Islet precursor cell (in vitro differentiated cells): Measurements from ENCODE around the gene TMEM95.
"Not testable (repeated sequence)": the region's sequence is repeated elsewhere in the genome, so short reads cannot be mapped to it uniquely, and the experiment has no call there.

Experiments used
- DNase-seq: peaks from one replicate; pipeline ENCODE4 v3.0.0-alpha.2; 2018

TMEM95 gene

DNA sequence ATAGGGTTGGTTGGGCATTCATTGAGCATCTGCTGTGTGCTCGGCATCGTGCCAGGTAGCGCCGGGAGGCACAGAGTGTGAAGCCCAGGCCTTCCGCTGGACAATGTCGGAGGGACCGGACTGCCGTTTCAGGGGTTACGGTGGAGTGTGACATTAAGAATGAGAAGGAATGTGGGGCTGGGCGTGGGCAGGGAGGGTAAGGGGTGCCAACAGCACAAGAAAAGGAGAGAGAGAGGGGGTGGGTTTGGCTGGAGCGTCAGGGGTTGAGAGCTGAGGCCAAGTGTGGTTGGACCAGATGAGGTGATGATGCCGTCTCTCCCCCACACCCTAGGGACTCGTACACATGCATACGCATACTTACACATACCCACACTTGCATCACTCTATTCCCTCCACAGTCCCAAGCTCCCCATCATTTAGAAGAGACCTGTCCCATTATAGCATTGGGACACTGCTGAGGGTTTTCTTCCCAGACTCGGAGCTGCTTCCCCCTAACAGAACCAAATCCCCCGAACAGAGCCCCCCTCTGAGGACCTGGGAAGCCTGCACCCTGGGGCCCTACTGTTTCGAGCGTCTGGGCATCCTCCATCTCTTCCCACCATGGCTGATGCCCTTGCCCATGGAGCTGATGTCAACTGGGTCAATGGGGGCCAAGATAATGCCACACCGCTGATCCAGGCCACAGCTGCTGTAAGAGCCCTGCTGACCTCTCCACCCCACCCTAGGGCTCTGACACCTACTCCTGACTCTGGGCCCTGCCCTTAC is 6.3 kb upstream of the TMEM95 start:
- no peak for DNase-seq

DNA sequence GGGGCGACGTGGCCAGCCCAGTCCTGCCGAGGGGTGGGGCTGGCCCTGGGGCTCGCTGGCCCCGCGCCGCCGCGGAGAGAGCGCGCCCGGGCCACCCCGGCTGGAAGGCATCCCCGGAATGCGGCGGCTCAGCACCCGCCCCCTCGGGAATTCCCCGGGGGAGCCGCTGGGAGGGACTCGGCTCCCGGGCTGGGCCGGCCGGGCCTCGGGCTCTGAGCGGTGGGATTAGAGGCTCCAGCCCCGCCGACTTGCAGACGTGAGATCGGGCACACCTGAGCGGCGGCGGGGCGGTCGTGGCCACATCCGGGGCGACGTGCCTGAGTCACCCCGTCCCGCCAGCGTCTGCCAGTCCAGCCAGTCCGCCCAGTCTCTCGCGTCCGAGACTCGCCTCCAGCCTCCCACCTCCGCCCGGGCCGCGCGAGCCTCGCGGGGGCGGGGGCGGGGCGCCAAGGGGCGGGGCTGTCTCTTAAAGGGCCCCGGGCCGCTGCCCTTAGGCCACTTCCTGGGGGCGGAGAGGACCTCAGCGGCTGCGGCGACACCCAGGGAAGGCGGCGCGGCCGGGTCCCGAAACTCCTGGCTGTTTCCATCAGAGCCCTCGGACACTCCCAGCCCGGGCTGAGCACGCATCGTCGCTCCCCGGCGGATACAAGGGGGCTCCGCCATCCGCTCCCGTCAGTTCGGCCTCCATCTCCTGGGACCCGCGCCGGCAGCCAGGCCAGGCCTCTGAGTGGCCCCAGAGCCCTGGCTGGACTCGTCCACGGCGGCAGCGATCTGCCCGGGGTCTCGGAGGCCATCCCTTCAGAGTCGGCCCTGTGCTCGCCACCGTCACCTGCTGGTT is 3.1 kb upstream of the TMEM95 start, which contains the start of gene KCTD11:
TSS of gene KCTD11 (plus strand) at position 498 of the 838 bp plus-strand sequence.
- DNase-seq, result peak; percentile 100

DNA sequence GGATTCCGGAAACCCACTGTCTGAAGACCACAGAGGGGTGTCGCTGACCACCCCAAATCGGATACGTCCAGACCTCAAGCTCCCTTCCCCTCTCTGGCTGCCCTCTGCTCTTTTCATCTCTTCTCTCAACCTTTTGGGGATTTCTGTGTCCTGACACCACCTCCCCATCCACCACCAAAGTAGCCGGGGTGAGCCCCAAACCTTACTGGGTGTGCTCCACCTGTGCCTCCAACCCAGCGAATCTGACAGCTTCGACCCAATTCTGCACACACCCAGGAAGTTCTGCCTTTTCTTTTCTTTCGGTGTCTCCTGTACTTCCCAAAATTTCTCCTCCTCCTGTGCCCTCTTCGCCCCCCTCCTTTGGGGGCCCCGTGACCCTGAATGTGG is 2.5 kb upstream of the TMEM95 start:
- peak; percentile 48 for DNase-seq

DNA sequence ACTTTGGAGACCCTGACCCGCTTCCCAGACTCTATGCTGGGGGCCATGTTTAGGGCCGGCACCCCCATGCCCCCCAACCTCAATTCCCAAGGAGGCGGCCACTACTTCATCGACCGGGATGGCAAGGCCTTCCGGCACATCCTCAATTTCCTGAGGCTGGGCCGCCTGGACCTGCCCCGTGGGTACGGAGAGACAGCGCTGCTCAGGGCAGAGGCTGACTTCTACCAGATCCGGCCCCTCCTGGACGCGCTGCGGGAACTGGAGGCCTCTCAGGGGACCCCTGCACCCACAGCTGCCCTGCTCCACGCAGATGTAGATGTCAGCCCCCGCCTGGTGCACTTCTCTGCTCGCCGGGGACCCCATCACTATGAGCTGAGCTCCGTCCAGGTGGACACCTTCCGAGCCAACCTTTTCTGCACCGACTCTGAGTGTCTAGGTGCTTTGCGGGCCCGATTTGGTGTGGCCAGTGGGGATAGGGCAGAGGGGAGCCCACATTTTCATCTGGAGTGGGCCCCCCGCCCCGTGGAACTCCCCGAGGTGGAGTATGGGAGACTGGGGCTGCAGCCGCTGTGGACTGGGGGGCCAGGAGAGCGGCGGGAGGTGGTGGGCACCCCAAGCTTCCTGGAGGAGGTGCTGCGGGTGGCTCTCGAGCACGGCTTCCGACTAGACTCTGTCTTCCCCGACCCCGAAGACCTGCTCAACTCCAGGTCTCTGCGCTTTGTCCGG is 1.9 kb upstream of the TMEM95 start:
- peak; percentile 52 for DNase-seq

DNA sequence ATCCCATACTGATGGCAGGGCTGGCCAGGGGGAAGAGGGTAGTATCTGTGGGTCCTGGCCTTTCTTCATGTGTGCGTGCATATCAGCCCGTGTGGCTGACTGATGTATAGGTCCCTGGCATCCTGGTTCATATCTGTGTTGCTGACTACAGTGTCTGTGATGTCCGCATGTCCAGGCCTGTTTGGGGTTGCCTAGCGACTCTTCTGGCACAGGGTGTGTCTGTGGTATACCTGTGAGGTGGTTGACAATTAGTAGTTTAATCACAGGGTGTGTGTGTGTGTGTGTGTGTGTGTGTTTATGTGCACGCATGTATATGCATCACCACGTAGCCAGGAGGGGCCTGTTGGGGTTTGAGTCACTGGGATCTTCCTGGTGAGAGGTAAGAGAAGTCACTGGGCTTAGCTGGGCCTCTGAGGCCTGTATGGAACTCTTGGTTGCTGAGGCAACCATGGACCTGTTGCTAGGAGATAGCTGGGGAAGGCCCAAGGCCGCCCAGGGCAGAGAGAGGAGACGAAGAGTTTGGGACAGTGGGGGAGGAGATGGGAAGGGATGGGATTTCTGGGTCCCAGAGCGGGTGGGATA is 603 bp upstream of the TMEM95 start:
- DNase-seq, result peak; percentile 69

DNA sequence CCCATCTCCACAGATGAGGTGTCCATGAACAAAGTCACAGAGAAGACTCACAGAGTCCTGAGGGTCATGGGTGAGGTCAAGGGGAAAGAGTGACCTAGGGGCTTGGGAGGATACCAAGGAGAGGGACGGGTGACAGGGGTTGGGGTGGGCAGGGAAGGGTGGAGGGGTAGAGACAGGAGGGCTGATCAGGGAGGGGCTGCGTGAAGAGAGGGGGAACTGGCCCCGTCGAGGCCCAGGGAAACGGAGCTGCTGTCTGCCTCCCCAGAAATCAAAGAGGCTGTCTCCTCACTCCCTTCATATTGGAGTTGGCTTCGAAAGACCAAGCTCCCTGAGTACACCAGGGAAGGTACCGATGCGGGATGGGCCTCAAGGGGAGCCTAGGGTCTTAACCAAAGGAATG is 617 bp downstream of the TMEM95 start:
- no peak for DNase-seq

DNA sequence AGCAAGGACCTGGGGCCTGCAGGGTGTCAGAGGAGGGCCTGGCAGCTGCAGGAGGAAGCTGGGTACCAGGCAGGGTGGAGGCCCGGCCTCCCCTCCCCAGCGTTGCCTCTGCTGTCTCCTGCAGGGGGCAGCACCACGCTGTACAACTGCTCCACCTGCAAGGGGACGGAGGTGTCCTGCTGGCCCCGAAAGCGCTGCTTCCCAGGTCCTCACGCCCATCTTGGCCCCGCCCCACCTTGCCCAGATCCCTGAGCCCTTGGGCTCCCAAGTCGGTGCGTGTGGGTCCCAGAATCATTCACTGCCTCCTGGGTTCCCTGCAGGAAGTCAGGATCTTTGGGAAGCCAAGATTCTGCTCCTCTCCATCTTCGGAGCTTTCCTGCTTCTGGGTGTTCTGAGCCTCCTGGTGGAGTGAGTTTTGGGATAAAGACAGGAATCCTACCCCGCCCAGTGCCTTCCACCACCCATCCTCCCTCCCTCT is 1.2 kb downstream of the TMEM95 start:
- peak; percentile 96 for DNase-seq

DNA sequence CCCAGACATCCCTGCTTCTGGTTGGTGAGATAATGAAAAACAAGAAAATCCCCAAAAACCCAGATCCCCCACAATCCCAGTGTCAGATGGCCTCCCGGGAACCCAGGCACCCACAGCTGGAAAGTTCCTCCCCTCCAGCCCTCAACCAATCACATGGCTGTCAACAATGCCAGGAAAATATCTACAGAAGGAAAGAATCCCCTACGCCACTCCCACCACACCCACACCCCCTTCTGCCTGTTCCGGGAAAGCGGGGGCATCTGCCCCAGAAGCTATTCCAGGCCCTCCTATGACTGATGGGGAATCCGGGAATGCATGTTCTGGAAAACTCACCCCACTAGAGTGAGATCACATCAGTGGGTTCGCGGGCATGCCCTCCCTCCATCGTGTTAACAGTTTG is 1.8 kb downstream of the TMEM95 start:
- no peak for DNase-seq

DNA sequence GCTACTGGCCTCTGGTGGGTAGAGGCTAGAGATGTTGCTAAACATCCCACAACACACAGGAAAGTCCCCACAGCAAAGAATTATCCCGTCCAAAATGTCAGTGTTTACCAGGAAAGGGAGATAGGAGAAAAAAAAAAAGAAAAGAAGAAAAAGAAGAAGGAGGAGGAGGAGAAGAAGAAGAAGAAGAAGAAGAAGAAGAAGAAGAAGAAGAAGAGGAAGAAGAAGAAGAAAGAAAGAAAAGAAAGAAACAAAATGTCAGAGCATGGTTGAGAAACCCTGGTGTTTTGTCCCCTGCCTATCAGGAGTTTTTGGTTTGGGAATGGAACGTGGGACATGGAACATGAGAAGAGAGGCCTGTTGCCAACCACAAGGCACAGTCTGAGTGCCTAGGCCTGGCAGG is 2.4 kb downstream of the TMEM95 start:
- DNase-seq, result no peak

DNA sequence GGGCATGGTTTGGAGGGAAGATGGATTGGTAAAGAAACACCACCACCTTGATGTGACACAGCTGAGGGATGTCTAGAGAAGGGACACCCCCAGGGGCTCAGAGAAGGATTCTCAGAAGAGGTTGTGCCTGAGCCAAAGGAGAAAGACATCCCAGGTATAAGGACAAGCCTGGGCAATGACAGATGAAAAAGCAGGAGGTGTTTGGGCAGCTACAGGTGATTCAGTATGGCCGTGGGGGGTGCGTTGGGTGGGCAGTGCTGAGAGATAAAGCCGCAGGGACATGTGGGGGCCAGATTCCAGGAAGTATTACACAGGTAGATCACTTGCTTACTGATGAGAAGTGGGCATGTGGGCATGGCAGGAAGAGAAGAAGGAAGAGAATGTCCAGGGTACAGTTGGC is 7.0 kb downstream of the TMEM95 start:
- DNase-seq, result no peak

DNA sequence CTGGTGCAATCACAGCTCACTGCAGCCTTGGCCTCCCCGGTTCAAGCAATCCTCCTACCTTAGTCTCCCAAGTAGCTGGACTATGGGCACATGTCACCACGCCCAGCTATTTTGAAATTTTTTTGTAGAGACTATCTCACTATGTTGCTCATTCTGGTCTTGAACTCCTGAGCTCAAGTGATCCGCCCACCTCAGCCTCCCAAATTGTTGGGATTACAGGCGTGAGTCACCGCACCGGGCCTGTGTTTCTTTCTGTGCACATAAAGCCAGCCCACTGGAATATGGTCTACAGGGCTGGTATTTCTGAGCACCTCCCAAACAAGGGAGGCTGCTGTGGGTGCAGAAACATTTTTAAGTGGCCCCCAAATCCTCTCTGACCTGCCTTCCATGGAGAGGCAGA is 8.4 kb downstream of the TMEM95 start:
- DNase-seq, result peak; percentile 76

DNA sequence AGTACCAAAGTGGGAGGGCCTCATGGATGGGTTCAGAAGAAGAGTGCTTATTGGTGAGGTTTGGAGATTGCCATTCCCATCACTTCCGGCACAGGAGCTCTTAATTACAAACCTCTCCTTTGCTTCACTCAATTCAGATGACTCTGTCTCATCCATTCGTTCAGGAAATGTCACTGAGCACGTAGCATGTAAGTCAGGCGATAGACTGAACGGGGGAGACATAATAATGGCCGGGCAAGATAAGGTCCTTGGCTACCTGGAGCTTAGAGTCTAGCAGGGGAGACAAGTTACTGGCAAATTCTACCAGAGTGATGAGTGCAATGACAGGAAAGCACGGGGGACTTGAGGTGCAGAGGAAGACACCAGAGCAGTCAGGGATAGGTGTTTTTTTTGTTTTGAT is 11.0 kb downstream of the TMEM95 start:
- not testable (repeated sequence) for DNase-seq

DNA sequence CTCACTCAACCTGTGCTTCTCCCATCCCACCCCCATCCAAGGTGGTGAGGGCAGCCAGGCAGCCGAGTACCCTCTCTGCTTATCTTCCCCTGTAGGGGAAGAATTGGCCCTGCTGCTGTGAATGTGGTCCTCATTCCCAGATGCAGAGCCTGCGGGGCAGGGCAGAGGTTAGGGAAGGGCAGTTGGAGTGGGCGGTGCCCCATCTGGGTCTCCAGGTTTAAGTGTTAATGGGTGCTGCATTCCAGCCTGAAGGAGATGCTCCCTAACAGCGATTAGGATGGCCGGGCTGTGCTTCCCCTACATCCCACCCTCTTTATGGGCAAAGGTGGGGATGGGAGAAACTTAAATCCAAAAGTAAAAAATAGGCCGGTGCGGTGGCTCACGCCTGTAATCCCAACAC is 12.1 kb downstream of the TMEM95 start:
- DNase-seq, result peak; percentile 50

DNA sequence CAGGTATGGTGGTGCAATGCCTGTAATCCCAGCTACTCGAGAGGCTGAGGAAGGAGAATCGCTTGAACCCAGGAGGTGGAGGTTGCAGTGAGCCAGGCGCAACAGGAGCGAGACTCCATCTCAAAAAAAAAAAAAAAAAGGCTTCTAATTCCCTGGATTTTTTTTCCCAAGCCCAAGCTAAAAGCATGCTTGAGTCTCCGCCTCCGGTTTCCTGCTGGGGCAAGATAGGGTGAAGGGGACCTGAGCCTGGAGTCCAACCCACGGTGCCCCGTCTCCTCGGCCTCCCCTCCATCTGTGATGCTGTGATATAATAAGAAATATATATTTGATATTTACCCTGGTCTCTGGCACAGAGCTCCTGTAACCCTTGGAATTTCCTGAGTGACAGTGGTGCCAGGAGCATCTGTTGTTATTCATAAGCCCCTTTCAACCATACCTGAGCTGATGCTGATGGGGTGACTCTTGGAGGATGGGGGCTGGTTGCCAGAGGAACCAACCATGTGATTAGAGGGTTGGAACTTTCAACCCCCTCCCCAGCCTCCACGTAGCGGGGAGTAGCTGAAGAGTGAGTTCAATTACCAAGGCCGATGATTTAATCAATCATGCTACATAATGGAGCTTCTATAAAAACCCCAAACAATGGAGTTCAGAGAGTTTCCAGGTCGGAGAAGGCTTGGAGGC is 13.1 kb downstream of the TMEM95 start:
- DNase-seq, result no peak

DNA sequence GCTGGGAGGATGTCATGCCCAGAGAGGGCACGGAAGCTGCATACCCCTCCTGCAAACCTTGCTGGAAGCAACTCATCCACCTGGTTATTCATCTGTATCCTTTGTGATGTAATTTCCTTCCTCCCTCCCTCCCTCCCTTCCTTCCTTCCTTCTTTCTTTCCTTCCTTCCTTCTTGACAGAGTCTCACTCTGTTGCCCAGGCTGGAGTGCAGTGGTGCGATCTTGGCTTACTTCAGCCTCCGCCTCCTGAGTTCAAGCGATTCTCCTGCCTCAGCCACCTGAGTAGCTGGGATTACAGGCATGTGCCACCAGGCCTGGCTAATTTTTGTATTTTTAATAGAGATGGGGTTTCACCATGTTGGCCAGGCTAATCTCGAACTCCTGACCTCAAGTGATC is 13.6 kb downstream of the TMEM95 start:
- not testable (repeated sequence) for DNase-seq

DNA sequence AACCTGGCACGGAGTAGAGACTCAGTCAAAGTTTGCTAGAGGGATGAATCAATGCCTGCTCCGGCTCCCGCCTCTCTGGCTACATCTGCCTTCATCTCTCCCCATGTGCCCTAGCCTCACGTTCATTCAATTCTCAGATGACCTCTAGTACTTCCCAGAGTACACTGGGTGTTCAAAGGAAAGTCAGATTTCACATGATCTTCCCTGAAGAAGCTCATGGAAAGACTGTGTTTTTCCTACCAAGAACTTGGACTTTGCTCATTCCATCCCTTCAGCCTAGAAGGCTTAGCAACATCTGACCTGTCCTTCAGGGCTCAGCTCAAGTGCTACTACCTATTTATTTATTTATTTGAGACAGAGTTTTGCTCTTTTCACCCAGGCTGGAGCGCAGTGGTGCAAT is 14.9 kb downstream of the TMEM95 start:
- DNase-seq, result no peak

DNA sequence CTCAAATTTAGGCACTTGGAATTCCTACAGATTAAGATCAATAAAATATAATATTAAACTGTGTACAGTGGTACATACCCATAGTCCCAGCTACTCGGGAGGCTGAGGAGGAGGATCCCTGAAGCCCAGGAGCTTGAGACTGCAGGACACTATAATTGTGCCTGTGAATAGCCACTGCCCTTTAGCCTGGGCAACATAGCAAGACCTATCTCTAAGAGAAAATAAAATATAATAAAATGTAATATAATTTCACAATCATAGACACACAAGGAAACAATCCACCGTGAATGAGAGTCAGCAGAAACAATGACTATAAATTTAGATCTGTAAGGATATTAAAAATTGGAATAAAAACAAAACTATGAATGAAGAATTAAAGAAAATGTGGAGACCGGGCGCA is 15.9 kb downstream of the TMEM95 start:
- DNase-seq, result no peak

DNA sequence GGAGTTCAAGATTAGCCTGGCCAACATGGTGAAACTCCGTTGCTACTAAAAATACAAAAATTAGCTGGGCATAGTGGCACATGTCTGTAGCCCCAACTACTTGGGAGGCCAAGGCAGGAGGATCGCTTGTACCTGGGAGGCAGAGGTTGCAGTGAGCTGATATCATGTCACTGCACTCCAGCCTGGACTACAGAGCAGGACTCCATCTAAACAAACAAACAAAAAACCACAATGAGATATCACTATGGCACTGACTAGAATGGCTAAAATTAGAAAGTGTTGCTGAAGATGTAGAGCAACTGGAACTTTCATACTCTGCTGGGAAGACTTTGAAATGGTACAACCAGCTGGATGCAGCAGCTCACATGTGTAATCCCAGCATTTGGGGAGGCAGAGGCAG is 19.4 kb downstream of the TMEM95 start:
- no peak for DNase-seq

DNA sequence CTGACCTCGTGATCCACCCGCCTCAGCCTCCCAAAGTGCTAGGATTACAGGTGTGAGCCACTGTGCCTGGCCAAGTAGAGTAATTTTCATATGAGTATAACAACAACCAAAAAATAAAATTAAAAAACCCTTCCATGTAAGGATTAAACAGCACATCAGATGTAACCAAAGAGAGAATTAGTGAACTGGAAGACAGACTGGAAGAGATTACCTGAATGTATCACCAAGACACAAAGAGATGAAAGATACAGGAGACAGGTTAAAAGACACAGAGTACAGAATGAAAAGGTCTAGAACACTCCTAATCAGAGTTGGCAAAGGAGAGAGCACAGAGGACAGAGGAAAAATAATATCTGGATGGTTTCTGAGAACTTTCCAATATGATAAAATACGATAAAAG is 24.2 kb downstream of the TMEM95 start:
- no peak for DNase-seq

DNA sequence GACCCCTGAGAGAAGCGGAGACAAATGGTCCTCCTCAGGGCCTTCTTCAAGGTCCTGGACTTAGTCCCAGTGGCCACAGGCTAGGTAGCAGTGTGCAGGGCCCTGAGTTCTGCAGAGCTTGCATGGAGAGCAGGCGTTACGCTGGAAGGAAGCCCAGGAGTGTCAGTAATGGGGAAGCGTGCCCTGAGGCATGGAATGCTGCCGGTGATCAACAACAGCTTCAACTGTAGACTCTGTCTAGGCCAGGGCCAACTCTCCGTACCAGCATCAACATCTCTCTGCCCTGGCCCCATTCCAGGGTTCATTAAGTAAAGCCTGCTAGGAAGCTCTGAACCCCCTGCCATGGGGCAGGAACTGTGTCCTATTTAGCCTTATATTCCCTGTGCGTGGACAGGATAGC is 25.4 kb downstream of the TMEM95 start:
- peak; percentile 83 for DNase-seq

DNA sequence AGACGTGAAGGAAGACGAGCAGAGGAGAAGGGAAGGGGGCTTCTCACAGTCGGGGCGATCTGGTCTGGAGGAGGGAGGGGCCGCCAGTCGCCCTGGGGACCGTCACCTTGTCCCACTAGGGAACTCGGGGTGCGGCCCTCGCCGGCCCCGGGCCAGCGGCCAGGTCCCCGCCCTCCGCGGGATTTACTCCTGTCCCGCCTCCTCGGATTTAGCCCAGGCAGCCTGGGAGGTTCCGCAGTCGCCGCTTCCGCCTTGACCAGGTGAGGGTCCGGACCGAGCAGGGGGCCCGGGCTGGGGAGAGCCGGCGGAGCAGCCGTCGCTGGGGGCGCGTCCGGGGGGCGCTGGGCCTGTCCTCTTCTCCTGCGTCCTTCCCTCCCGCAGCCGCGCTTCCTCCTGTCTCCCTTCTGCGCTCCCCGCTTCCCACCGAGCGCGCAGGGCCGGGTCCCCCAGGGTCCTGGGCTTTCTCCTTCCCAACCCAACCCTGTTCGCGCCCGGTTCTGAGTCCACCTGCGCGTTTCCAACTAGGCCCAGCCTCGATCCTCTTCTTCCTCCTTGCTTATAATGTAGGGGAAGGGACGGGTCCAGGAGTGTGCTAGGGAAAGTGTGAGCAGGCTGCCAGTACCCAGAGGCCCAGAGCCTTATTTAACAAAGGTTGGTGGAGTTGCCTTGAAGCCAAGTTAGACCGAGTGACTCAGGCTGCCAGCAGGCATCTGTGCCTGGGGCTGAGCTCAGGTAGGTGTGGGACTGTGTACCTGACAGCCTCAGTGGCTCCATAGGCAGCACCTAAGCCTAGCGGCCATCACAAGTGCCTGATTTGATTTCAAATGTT is 26.1 kb downstream of the TMEM95 start, which contains the start of gene TNK1:
TSS of gene TNK1 (plus strand) at position 235 of the 829 bp plus-strand sequence. CDS start 1,838 bp downstream, outside the sequence.
- DNase-seq, result peak; percentile 80
